Hepatocyte (in vitro differentiated cells): ENCODE results near the gene TFEB. TPM values are rescaled to one million over a fixed set of nuclear protein-coding genes. Genes with fewer than 3 reads are reported as not detected.

ENCODE experiments used
- DNase-seq: peaks from one replicate; pipeline ENCODE4 v3.0.0-alpha.2; 2016; ENCODE audit warnings: low spot score
- H2AFZ ChIP-seq: fragments of 200-600 bp; sonication (generic); 2 replicates; pipeline ENCODE4 v1.6.0; 2016; ENCODE audit warnings: antibody characterized with exemption, mild to moderate bottlenecking
- H3K27ac ChIP-seq: fragments of 200-600 bp; sonication (generic); 2 replicates; pipeline ENCODE4 v1.5.1; 2016; ENCODE audit warnings: mild to moderate bottlenecking
- H3K27me3 ChIP-seq: fragments of 200-600 bp; sonication (generic); 2 replicates; pipeline ENCODE4 v1.6.1; 2016
- H3K36me3 ChIP-seq: fragments of 200-600 bp; sonication (generic); replicated peaks from 2 replicates; pipeline ENCODE4 v1.5.1; 2016; ENCODE audit warnings: low read depth; ENCODE audit not compliant: insufficient read depth
- H3K4me1 ChIP-seq: fragments of 200-600 bp; sonication (generic); 2 replicates; pipeline ENCODE4 v1.5.1; 2016; ENCODE audit warnings: mild to moderate bottlenecking, moderate library complexity; ENCODE audit not compliant: insufficient read depth
- H3K4me2 ChIP-seq: fragments of 200-600 bp; sonication (generic); 2 replicates; pipeline ENCODE4 v1.6.0; 2016
- H3K4me3 ChIP-seq: fragments of 200-600 bp; sonication (generic); 2 replicates; pipeline ENCODE4 v1.5.1; 2016; ENCODE audit warnings: mild to moderate bottlenecking
- H3K79me2 ChIP-seq: fragments of 200-600 bp; sonication (generic); 2 replicates; pipeline ENCODE4 v1.6.0; 2017; ENCODE audit warnings: mild to moderate bottlenecking
- H3K9me2 ChIP-seq: fragments of 200-600 bp; sonication (generic); replicated peaks from 2 replicates; pipeline ENCODE4 v1.6.0; 2017; ENCODE audit warnings: mild to moderate bottlenecking; ENCODE audit not compliant: insufficient read depth
- H3K9me3 ChIP-seq: fragments of 200-600 bp; sonication (generic); 2 replicates; pipeline ENCODE4 v1.5.1; 2016; ENCODE audit warnings: low read depth, mild to moderate bottlenecking
- H4K20me1 ChIP-seq: fragments of 200-600 bp; sonication (generic); 2 replicates; pipeline ENCODE4 v1.6.0; 2016; ENCODE audit warnings: mild to moderate bottlenecking; ENCODE audit not compliant: insufficient read depth, poor library complexity, severe bottlenecking
- CTCF ChIP-seq: fragments of 200-600 bp; sonication (generic); IDR thresholded peaks from 2 replicates; pipeline ENCODE4 v1.5.1; 2016; ENCODE audit warnings: antibody characterized with exemption, mild to moderate bottlenecking; ENCODE audit not compliant: poor library complexity
- EZH2 ChIP-seq: fragments of 200-600 bp; sonication (generic); IDR thresholded peaks from 2 replicates; pipeline ENCODE4 v1.6.1; 2016; ENCODE audit warnings: antibody characterized with exemption, mild to moderate bottlenecking, borderline replicate concordance
- EZH2phosphoT487 ChIP-seq: fragments of 200-600 bp; sonication (generic); IDR thresholded peaks from one replicate; pipeline ENCODE4 v1.6.1; 2018; ENCODE audit warnings: antibody characterized with exemption, mild to moderate bottlenecking, low read depth, moderate library complexity; ENCODE audit not compliant: unreplicated experiment, severe bottlenecking
- WGBS: methylation state at CpG from one replicate; pipeline ENCODE4 v1.1.6; 2016; ENCODE audit warnings: low lambda C conversion rate; ENCODE audit errors: missing lambda C conversion rate; 5-methylcytosine and 5-hydroxymethylcytosine counted together
- polyA plus RNA-seq: library from polyadenylated mRNA; unstranded; fragments of >200 nt; fragmentation: Nextera tagmentation; extraction: Ambion mirVana; gene quantifications from 2 replicates; pipeline ENCODE4 v1.2.1, GENCODE V29; 2016
- total RNA-seq: library from RNA; depleted of rRNA; stranded (reverse); fragments of >200 nt; gene quantifications from 2 replicates; pipeline ENCODE4 v1.2.3, GENCODE V29; 2014

TFEB gene
- total and polyA plus RNA-seq, 2 experiments from 2014 or later: 14.2 to 32.7 TPM

- H3K4me1 ChIP-seq: peaks cover 19% of the 10 kb centered on the region
- no peaks in the 10 kb centered on the region for H3K27me3 ChIP-seq
- no peaks in the 10 kb centered on the region for H3K9me3 ChIP-seq
- no peaks in the 10 kb centered on the region for H4K20me1 ChIP-seq
- no peaks in the 10 kb centered on the region for H3K79me2 ChIP-seq
- no peak for DNase-seq
- TF ChIP-seq CTCF (no peak), EZH2 (no peak), EZH2phosphoT487 (no peak)
- 63% methylated on average over 2 of the region's 2 CpGs for WGBS
- no peak overlapping the region for H3K4me3 ChIP-seq
- no peak overlapping the region for H3K4me2 ChIP-seq
- no peaks in the 10 kb centered on the region for H3K36me3 ChIP-seq
- no peak overlapping the region for H2AFZ ChIP-seq
- no peaks in the 10 kb centered on the region for H3K9me2 ChIP-seq
- no peak overlapping the region for H3K27ac ChIP-seq
These were observed 28.1 kb upstream of the TFEB start for GRCh38 chr6:41763470-41763869.

GRCh38 chr6:41759905-41760579 is 24.6 kb upstream of the TFEB start:
- H3K27ac ChIP-seq: no peak overlapping the region

GRCh38 chr6:41759106-41759904 is 23.9 kb upstream of the TFEB start:
- no peaks in the 10 kb centered on the region for H3K36me3 ChIP-seq
- TF ChIP-seq CTCF (no peak), EZH2 (no peak), EZH2phosphoT487 (no peak)
- no peak for DNase-seq
- no peaks in the 10 kb centered on the region for H3K9me2 ChIP-seq
- no peak overlapping the region for H3K27ac ChIP-seq
- H3K4me3 ChIP-seq: no peak overlapping the region
- H4K20me1 ChIP-seq: no peaks in the 10 kb centered on the region
- no peak overlapping the region for H2AFZ ChIP-seq
- H3K9me3 ChIP-seq: no peaks in the 10 kb centered on the region
- no peak overlapping the region for H3K4me2 ChIP-seq
- H3K79me2 ChIP-seq: no peaks in the 10 kb centered on the region
- H3K4me1 ChIP-seq: no peaks in the 10 kb centered on the region
- WGBS: 87% methylated on average over 13 of the region's 13 CpGs
- no peaks in the 10 kb centered on the region for H3K27me3 ChIP-seq

More at GRCh38 chr6:41759905-41760579, 24.6 kb upstream of the TFEB start:
- Histone ChIP-seq H3K79me2 (no peaks in the 10 kb centered on the region), H3K9me2 (no peaks in the 10 kb centered on the region), H3K9me3 (no peaks in the 10 kb centered on the region), H3K36me3 (no peaks in the 10 kb centered on the region), H4K20me1 (no peaks in the 10 kb centered on the region), H3K4me1 (no peaks in the 10 kb centered on the region), H3K4me2 (no peak overlapping the region), H3K4me3 (no peak overlapping the region), H2AFZ (no peak overlapping the region), H3K27me3 (no peaks in the 10 kb centered on the region)
- 71% methylated on average over 2 of the region's 2 CpGs for WGBS
- DNase-seq: no peak
- TF ChIP-seq CTCF: no peak
- no peak for TF ChIP-seq EZH2phosphoT487
- no peak for TF ChIP-seq EZH2
